AG04450 (cell line): ENCODE measurements around the gene MED23. TPM values are rescaled to one million over a fixed set of nuclear protein-coding genes. Genes with fewer than 3 reads are reported as not detected.

Experiments used
- CTCF ChIA-PET: fragments of 300-600, 350-600 bp; formaldehyde crosslinking; extraction: SDS; loops from one replicate; lab custom pipeline; 2022; ENCODE audit warnings: antibody characterized with exemption, inconsistent platforms; lab: Charles Lee
- POLR2A ChIA-PET: fragments of 350-600 bp; formaldehyde crosslinking; extraction: SDS; loops from one replicate; lab custom pipeline; 2021; ENCODE audit warnings: antibody characterized with exemption, inconsistent platforms; lab: Yijun Ruan, JAX
- DNase-seq: peaks from one replicate; pipeline ENCODE4 v3.0.0-alpha.2; 2011; ENCODE audit warnings: low read depth, low spot score
- H3K27ac ChIP-seq: one replicate; pipeline ENCODE4 v1.5.1; 2012; ENCODE audit warnings: low read depth, low read length, control low read depth
- H3K27me3 ChIP-seq: one replicate; pipeline ENCODE4 v1.6.0; 2012; ENCODE audit warnings: low read length; ENCODE audit not compliant: control insufficient read depth, insufficient read depth
- H3K4me3 ChIP-seq: 2 replicates; pipeline ENCODE4 v1.5.1; 2011; ENCODE audit warnings: mild to moderate bottlenecking, low read depth, low read length, control low read depth
- H3K9me3 ChIP-seq: 2 replicates; pipeline ENCODE4 v1.5.1; 2012; ENCODE audit warnings: low read length; ENCODE audit not compliant: control insufficient read depth, insufficient read depth
- polyA minus RNA-seq: library from RNA; depleted of rRNA, polyadenylated mRNA; stranded (reverse); fragments of >200 nt; gene quantifications from 2 replicates; pipeline ENCODE4 v1.2.3, GENCODE V29; 2011; rRNA and poly(A)+ RNA removed
- polyA plus RNA-seq: library from polyadenylated mRNA; depleted of rRNA; stranded (reverse); fragments of >200 nt; gene quantifications from 2 replicates; pipeline ENCODE4 v1.2.3, GENCODE V29; 2011; rRNA removed
- TF ChIP-seq, protein P1 (sequence below): IDR thresholded peaks from 2 replicates; pipeline ENCODE4 v1.5.1; 2011; ENCODE audit warnings: low read depth, low read length, control low read depth, inconsistent platforms

Gene MED23, protein sequence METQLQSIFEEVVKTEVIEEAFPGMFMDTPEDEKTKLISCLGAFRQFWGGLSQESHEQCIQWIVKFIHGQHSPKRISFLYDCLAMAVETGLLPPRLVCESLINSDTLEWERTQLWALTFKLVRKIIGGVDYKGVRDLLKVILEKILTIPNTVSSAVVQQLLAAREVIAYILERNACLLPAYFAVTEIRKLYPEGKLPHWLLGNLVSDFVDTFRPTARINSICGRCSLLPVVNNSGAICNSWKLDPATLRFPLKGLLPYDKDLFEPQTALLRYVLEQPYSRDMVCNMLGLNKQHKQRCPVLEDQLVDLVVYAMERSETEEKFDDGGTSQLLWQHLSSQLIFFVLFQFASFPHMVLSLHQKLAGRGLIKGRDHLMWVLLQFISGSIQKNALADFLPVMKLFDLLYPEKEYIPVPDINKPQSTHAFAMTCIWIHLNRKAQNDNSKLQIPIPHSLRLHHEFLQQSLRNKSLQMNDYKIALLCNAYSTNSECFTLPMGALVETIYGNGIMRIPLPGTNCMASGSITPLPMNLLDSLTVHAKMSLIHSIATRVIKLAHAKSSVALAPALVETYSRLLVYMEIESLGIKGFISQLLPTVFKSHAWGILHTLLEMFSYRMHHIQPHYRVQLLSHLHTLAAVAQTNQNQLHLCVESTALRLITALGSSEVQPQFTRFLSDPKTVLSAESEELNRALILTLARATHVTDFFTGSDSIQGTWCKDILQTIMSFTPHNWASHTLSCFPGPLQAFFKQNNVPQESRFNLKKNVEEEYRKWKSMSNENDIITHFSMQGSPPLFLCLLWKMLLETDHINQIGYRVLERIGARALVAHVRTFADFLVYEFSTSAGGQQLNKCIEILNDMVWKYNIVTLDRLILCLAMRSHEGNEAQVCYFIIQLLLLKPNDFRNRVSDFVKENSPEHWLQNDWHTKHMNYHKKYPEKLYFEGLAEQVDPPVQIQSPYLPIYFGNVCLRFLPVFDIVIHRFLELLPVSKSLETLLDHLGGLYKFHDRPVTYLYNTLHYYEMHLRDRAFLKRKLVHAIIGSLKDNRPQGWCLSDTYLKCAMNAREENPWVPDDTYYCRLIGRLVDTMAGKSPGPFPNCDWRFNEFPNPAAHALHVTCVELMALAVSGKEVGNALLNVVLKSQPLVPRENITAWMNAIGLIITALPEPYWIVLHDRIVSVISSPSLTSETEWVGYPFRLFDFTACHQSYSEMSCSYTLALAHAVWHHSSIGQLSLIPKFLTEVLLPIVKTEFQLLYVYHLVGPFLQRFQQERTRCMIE (N-terminal part only)
- polyA plus RNA-seq = 32.5 and 40.1 TPM in 2 replicates
- 24.7 and 40.4 TPM in 2 replicates for polyA minus RNA-seq

DNA sequence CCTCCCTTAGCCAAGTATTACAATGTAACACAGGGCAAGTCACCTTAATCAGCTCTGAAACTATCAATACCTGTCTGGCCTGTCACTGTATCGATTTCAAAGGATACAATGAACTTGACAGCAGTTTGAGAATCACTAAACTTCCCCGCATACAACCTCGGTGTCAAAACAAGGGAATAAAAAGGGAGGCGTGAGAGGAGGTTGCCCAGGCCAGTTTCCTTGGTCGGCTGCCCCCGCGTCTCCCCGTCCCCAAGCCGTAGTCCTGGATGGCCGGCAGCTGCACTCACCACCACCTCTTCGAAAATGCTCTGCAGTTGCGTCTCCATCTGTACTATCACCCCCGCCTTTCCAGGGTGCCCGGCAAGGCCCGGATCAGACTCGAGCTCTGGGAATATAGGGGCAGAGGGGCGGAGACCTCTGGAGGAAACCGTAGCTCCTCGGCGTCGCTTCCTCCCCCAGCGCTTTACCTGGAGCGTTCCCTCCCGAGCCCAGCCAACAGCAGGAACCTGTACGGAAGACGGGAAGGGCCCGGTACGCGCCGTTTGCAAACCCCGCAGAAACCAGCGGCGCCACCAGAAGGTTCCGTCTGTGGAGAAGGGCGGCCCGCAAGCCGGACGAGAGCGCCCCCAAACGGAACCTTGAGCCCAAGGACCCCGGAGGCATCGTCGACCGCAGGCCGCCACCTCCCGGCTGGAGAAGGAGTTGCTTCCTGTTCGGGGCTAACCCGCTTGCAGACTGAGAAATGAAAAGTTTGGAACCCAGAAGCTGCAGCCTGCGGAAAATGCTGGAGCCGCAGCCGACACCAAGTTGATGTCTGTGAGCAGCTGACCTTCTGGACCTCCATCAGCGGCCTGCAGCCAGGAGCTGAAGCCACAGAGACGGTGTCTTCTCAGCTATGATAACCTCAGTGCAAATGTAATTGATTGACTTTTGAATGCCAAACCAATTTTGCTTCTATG is at the start of gene MED23:
Gene MED23, minus strand, starts transcription at position 519 of the 959 bp plus-strand sequence. Its CDS starts 193 bp downstream, at position 326.
- Histone ChIP-seq H3K27me3 (peaks cover 3% of the 10 kb centered on the region), H3K9me3 (no peaks in the 10 kb centered on the region), H3K4me3 (peak within 1 kb of the TSS; percentile 86), H3K27ac (peak within 1 kb of the TSS; percentile 41)
- POLR2A ChIA-PET = interaction anchor here (0.6 to 1.5 kb wide), 4 partner anchors 8 to 725 kb away, joined by 3 to 8 read pairs (median 6); no protein-coding TSS in a partner anchor
- peak; percentile 91 for DNase-seq
- CTCF ChIA-PET = interaction anchor here (0.5 to 3.8 kb wide), 47 partner anchors 9 to 1737 kb away, joined by 3 to 61 read pairs (median 4); partner anchors contain the start of genes ENPP3 and SLC18B1
- TF ChIP-seq, protein P1, sequence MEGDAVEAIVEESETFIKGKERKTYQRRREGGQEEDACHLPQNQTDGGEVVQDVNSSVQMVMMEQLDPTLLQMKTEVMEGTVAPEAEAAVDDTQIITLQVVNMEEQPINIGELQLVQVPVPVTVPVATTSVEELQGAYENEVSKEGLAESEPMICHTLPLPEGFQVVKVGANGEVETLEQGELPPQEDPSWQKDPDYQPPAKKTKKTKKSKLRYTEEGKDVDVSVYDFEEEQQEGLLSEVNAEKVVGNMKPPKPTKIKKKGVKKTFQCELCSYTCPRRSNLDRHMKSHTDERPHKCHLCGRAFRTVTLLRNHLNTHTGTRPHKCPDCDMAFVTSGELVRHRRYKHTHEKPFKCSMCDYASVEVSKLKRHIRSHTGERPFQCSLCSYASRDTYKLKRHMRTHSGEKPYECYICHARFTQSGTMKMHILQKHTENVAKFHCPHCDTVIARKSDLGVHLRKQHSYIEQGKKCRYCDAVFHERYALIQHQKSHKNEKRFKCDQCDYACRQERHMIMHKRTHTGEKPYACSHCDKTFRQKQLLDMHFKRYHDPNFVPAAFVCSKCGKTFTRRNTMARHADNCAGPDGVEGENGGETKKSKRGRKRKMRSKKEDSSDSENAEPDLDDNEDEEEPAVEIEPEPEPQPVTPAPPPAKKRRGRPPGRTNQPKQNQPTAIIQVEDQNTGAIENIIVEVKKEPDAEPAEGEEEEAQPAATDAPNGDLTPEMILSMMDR = peak; percentile 100

DNA sequence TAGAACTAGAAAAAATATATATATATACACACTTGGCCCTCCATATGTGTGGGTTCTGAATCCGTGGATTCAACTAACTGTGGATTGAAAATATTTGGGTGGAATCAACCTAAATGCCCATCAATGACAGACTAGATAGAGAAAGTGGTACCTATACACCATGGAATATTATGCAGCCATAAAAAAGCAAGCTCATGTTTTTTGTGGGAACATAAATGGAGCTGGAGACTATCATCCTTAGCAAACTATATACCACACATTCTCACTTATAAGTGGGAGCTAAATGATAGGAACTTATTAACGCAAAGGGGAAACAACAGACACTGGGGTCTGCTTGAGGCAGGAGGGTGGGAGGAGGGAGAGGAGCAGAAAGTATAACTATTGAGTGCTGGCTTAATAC is 45.1 kb upstream of the MED23 start:
- H3K9me3 ChIP-seq = no peaks in the 10 kb centered on the region
- H3K4me3 ChIP-seq = no peak overlapping the region
- no peaks in the 10 kb centered on the region for H3K27me3 ChIP-seq
- ChIA-PET POLR2A (no interaction called here), CTCF (no interaction called here)
- DNase-seq = no peak
- TF ChIP-seq, protein P1 = no peak
- no peak overlapping the region for H3K27ac ChIP-seq

DNA sequence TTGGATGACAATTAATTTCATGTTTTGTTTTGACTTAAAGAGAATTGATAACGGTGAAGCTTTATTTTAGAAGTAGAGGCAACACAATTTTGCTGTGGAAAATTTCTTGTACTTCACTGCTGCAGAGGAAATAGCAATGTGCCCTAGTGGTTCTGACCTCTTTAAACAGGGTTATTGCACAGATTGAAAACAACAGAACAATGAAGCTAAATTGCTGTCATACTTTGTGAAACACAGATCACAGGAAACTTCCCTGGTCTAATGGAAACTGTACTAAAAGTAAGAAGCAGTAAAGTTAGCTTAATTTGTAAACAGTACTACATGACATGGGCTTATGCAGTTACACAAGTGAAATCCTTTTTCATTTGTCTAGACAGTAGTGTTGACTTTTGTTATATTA is 41.8 kb upstream of the MED23 start:
- CTCF ChIA-PET = interaction anchor here (0.7 to 1.8 kb wide), 3 partner anchors 25 to 610 kb away, joined by 3 to 18 read pairs (median 3); no protein-coding TSS in a partner anchor
- TF ChIP-seq, protein P1 = no peak
- Histone ChIP-seq H3K27ac (no peak overlapping the region), H3K9me3 (no peaks in the 10 kb centered on the region), H3K4me3 (no peak overlapping the region), H3K27me3 (no peaks in the 10 kb centered on the region)
- DNase-seq = no peak
- POLR2A ChIA-PET = no interaction called here

DNA sequence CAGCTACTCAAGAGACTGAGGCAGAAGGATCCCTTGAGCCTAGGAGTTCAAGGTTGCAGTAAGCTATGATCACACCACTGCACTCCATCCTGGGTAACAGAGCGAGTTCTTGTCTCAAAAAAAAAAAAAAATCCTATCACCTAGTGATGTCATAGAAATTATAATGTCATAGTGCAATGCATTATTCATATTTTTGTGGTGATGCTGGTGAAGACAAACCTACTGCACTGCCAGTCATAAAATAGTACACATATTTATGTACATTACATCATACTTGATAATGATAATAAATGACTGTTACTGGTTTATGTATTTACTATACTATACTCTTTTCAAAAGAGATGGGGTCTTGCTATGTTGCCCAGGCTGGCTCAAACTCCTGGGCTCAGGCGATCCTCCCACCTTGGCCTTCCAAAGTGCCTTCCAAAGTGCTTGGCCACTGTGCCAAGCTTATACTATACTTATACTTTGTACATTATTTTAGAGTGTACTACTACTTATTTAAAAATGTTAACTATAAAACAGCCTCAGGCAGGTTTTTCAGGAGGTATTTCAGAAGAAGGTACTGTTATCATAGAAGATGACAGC is 35.6 kb upstream of the MED23 start:
- H3K9me3 ChIP-seq = no peaks in the 10 kb centered on the region
- POLR2A ChIA-PET = no interaction called here
- TF ChIP-seq, protein P1 = no peak

More for the DNA sequence above, 35.6 kb upstream of the MED23 start:
- H3K27ac ChIP-seq = no peak overlapping the region
- H3K27me3 ChIP-seq = no peaks in the 10 kb centered on the region
- no peak for DNase-seq
- CTCF ChIA-PET = interaction anchor here (1.1 to 1.8 kb wide), 2 partner anchors 9 to 35 kb away, joined by 3 to 8 read pairs; partner anchors contain the start of gene MED23
- H3K4me3 ChIP-seq = no peak overlapping the region
